ENCODE results near the gene KLHL24. TPM values are rescaled to one million over a fixed set of nuclear protein-coding genes. Genes with fewer than 3 reads are reported as not detected.
A peak's percentile ranks its signal among the peaks of the same experiment; 100 is the strongest.

Gene KLHL24
- total RNA-seq, 4 donors from 2014 or later: 94.8 to 148 (median 126) TPM

- Histone ChIP-seq H3K4me3 (no peak overlapping the region), H3K36me3 (no peaks in the 10 kb centered on the region), H3K9me3 (no peaks in the 10 kb centered on the region), H3K27me3 (no peaks in the 10 kb centered on the region), H3K27ac (peak overlapping the region in 3 of 4 donors; percentile 26 to 41 (median 37)), H3K4me1 (peaks cover 8 to 76% (median 16%) of the 10 kb centered on the region in 3 donors)
- 65 to 69% methylated on average over 2 of the region's 2 CpGs for WGBS, 2 donors (ENCODE audit: low coverage in 1 of 2)
- no peak for ATAC-seq
- TF ChIP-seq POLR2AphosphoS5 (IDR thresholded peaks at IDR 0.05): no peak
- no peak for TF ChIP-seq POLR2A (IDR thresholded peaks at IDR 0.05)
- no peak for TF ChIP-seq EP300 (IDR thresholded peaks at IDR 0.05)
- no peak for TF ChIP-seq CTCF (IDR thresholded peaks at IDR 0.05)
These were observed 6.5 kb downstream of the KLHL24 start for GRCh38 chr3:183641882-183642281.

- Histone ChIP-seq H3K4me1 (peaks cover 3 to 52% (median 8%) of the 10 kb centered on the region in 3 donors), H3K36me3 (no peaks in the 10 kb centered on the region), H3K27me3 (no peaks in the 10 kb centered on the region), H3K9me3 (no peaks in the 10 kb centered on the region), H3K4me3 (no peak overlapping the region), H3K27ac (peak overlapping the region in 1 of 4 donors; percentile 20)
- ATAC-seq: no peak
- TF ChIP-seq EP300 (IDR thresholded peaks at IDR 0.05): no peak
- no peak for TF ChIP-seq POLR2AphosphoS5 (IDR thresholded peaks at IDR 0.05)
- TF ChIP-seq POLR2A (IDR thresholded peaks at IDR 0.05): no peak
- no peak for TF ChIP-seq CTCF (IDR thresholded peaks at IDR 0.05)
- WGBS, 2 donors (ENCODE audit: low coverage in 1 of 2): 33 to 46% methylated on average over 1 of the region's 1 CpG
These were observed 8.8 kb downstream of the KLHL24 start for GRCh38 chr3:183644244-183644643.

- no peak for ATAC-seq
- Histone ChIP-seq H3K4me3 (no peak overlapping the region), H3K27me3 (no peaks in the 10 kb centered on the region), H3K9me3 (no peaks in the 10 kb centered on the region), H3K36me3 (peaks cover 0 to 3% of the 10 kb centered on the region in 2 donors), H3K27ac (no peak overlapping the region), H3K4me1 (peaks cover 3 to 43% (median 8%) of the 10 kb centered on the region in 3 donors)
- WGBS, 2 donors (ENCODE audit: low coverage in 1 of 2): 70 to 96% methylated on average over 2 of the region's 2 CpGs
- no peak for TF ChIP-seq CTCF (IDR thresholded peaks at IDR 0.05)
- TF ChIP-seq POLR2A (IDR thresholded peaks at IDR 0.05): no peak
- no peak for TF ChIP-seq EP300 (IDR thresholded peaks at IDR 0.05)
- TF ChIP-seq POLR2AphosphoS5 (IDR thresholded peaks at IDR 0.05): no peak
These were observed 9.8 kb downstream of the KLHL24 start for GRCh38 chr3:183645254-183645653.

GRCh38 chr3:183650554-183650953, 15.1 kb downstream of the KLHL24 start:
- Histone ChIP-seq H3K27ac (no peak overlapping the region), H3K36me3 (peaks cover 9 to 46% of the 10 kb centered on the region in 2 donors), H3K9me3 (peaks cover 0 to 22% (median 6%) of the 10 kb centered on the region in 3 donors), H3K27me3 (no peaks in the 10 kb centered on the region), H3K4me1 (peaks cover 0 to 20% (median 0%) of the 10 kb centered on the region in 3 donors), H3K4me3 (no peak overlapping the region)
- WGBS, 2 donors (ENCODE audit: low coverage in 1 of 2): 75 to 92% methylated on average over 4 of the region's 4 CpGs
- no peak for TF ChIP-seq CTCF (IDR thresholded peaks at IDR 0.05)
- no peak for TF ChIP-seq POLR2AphosphoS5 (IDR thresholded peaks at IDR 0.05)
- no peak for TF ChIP-seq EP300 (IDR thresholded peaks at IDR 0.05)
- no peak for TF ChIP-seq POLR2A (IDR thresholded peaks at IDR 0.05)
- no peak for ATAC-seq
